Measurements from ENCODE around the gene CBX8.

DNA sequence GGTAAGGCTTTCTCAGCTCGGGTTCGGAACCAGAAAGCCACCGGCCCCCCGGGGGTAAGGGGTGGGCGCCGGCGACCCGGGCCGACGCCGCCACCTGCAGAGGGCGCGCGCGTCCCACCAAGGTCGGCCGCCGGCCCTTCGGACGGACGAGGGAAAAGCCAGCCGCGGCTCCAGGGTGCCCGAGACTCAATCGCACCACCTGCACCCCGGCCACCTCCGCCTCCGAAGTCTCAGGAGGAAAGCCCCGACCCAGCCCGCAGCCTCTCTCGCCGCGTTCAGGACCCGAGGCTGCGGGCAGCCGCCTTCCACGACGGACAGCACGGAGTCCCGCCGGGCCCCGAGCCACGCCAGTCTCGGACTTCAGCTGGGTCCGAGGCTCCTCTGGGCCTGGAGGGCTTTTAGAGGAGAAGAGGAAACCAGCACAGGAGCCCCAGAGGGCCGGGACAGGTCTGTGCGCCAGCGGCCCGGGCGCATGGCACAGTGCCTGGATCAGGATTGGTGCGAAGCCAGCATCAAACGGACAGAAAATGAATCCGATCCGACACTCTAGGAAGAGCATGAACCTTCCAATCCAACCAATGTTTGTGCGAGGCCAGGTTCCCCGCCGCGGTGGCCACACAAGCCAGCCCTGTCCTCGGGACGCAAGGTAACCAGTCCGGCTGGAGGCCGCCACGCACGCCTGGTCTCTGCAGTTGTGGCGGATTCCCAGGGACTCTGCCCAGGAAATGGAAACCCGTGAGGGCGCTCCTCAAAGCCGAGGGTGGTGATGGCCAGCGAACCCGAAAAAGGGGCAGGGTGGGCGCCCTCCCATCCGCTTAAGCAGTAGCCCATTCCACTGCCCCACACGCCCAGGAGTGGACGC lies 6.7 kb downstream of the CBX8 start:
- TF ChIP-seq, protein P1, sequence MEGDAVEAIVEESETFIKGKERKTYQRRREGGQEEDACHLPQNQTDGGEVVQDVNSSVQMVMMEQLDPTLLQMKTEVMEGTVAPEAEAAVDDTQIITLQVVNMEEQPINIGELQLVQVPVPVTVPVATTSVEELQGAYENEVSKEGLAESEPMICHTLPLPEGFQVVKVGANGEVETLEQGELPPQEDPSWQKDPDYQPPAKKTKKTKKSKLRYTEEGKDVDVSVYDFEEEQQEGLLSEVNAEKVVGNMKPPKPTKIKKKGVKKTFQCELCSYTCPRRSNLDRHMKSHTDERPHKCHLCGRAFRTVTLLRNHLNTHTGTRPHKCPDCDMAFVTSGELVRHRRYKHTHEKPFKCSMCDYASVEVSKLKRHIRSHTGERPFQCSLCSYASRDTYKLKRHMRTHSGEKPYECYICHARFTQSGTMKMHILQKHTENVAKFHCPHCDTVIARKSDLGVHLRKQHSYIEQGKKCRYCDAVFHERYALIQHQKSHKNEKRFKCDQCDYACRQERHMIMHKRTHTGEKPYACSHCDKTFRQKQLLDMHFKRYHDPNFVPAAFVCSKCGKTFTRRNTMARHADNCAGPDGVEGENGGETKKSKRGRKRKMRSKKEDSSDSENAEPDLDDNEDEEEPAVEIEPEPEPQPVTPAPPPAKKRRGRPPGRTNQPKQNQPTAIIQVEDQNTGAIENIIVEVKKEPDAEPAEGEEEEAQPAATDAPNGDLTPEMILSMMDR (conservative IDR thresholded peaks at IDR 0.05): peak; percentile 89
- 0 out of 2 replicates have a peak, but pooled peaks have one; percentile 28 for TF ChIP-seq ZFX (IDR thresholded peaks at IDR 0.05)

Measured in C4-2B (cell line).